ENCODE measurements around the gene EPHA3.

GRCh38 chr3:89107461-89108290, at the start of gene EPHA3:
- no peak for TF ChIP-seq CTCF (IDR thresholded peaks at IDR 0.05; ENCODE audit: insufficient read depth, low read length)
- TF ChIP-seq POLR2AphosphoS5 (IDR thresholded peaks at IDR 0.05; ENCODE audit: low read depth), result no peak
- no peak for TF ChIP-seq REST (IDR thresholded peaks at IDR 0.05; ENCODE audit: insufficient replicate concordance, low read depth)
- no peak for TF ChIP-seq GABPA (IDR thresholded peaks at IDR 0.05; ENCODE audit: low read depth)
- no peak for TF ChIP-seq SPI1 (IDR thresholded peaks at IDR 0.05; ENCODE audit: borderline replicate concordance, low read depth)

Data from HL-60 (cell line).